GM12865 (cell line): Measurements from ENCODE around the gene FAM120AOS.

Source experiments
- DNase-seq: peaks from one replicate; pipeline ENCODE4 v3.0.0; 2010; ENCODE audit warnings: low read depth
- H3K4me3 ChIP-seq: 2 replicates; pipeline ENCODE4 v1.5.1; 2011; ENCODE audit warnings: mild to moderate bottlenecking, low read depth, low read length, control low read depth
- TF ChIP-seq, protein P1 (sequence below): IDR thresholded peaks from 2 replicates; pipeline ENCODE4 v1.5.1; 2011; ENCODE audit warnings: low read length, control low read depth, low read depth, inconsistent platforms; ENCODE audit not compliant: insufficient read depth; ENCODE audit errors: missing control alignments

Gene FAM120AOS

DNA sequence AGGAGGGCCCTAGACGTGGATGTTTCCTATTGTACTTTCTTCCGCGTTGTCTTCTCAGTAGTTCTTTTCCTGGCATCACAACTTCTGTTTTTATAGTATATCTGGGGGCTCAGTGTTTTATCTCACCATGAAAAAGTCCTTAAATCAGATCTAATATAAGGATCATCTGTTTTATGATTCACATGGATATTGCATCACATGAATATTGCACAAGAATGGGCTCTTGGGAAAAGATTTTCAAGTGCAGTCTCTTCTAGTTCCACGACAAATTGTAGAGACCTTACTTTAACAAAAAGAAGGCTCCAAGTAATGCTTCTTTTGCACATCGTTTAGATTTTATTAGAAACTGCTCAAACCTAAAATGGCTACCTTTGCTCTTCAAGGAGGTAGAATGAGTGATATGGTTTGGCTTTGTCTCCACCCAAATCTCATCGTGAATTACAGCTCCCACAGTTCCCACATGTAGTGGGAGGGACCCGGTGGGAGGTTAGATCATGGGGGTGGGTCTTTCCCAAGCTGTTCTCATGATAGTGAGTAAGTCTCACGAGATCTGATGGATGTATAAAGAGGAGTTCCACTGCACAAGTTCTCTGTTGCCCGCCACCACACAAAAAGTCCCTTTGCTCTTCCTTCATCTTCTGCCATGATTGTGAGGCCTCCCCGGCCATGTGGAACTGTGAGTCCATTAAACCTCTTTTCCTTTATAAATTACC, 55.6 kb downstream of the FAM120AOS start:
- TF ChIP-seq, protein P1, sequence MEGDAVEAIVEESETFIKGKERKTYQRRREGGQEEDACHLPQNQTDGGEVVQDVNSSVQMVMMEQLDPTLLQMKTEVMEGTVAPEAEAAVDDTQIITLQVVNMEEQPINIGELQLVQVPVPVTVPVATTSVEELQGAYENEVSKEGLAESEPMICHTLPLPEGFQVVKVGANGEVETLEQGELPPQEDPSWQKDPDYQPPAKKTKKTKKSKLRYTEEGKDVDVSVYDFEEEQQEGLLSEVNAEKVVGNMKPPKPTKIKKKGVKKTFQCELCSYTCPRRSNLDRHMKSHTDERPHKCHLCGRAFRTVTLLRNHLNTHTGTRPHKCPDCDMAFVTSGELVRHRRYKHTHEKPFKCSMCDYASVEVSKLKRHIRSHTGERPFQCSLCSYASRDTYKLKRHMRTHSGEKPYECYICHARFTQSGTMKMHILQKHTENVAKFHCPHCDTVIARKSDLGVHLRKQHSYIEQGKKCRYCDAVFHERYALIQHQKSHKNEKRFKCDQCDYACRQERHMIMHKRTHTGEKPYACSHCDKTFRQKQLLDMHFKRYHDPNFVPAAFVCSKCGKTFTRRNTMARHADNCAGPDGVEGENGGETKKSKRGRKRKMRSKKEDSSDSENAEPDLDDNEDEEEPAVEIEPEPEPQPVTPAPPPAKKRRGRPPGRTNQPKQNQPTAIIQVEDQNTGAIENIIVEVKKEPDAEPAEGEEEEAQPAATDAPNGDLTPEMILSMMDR, result no peak
- no peak overlapping the region for H3K4me3 ChIP-seq
- no peak for DNase-seq
